Measurements from ENCODE around the gene SRL. TPM values are rescaled to one million over a fixed set of nuclear protein-coding genes. Genes with fewer than 3 reads are reported as not detected.

The SRL gene
- total and polyA plus RNA-seq, 2 experiments from 2014 or later: not detected

- WGBS, 2 experiments (ENCODE audit: low coverage in 1 of 2, low lambda C conversion rate in 2 of 2, missing lambda C conversion rate in 2 of 2): 58 to 61% methylated on average over 8 to 9 of the region's 9 CpGs
- Histone ChIP-seq H3K4me1 (ENCODE audit: insufficient read depth) (no peaks in the 10 kb centered on the region), H3F3A (ENCODE audit: insufficient read depth) (peaks cover 2% of the 10 kb centered on the region; the same call in 1 of the 2 replicates), H3K27me3 (replicated peaks; ENCODE audit: insufficient read depth) (no peaks in the 10 kb centered on the region), H3K4me2 (ENCODE audit: unreplicated experiment) (no peak overlapping the region), H3K9ac (no peak overlapping the region), H3K4me3 (no peak overlapping the region), H3K9me3 (ENCODE audit: low read depth) (no peaks in the 10 kb centered on the region), H3K9me2 (ENCODE audit: insufficient read depth) (no peaks in the 10 kb centered on the region), H3K36me3 (ENCODE audit: low read depth) (no peaks in the 10 kb centered on the region), H3K27ac (no peak overlapping the region), H4K20me1 (ENCODE audit: insufficient read depth) (no peaks in the 10 kb centered on the region), H2AFZ (no peak overlapping the region), H3K79me2 (ENCODE audit: insufficient read depth) (no peaks in the 10 kb centered on the region)
- in situ Hi-C loops (cut with MboI): no loop called here
- TF ChIP-seq EZH2 (IDR thresholded peaks at IDR 0.05; ENCODE audit: insufficient read depth, poor library complexity, severe bottlenecking): no peak
- no peak for TF ChIP-seq EZH2phosphoT487 (IDR thresholded peaks at IDR 0.05; ENCODE audit: insufficient read depth, low read depth)
- no peak for DNase-seq
Measured at GRCh38 chr16:4190086-4190485, 51.8 kb downstream of the SRL start.

- Histone ChIP-seq H3K27me3 (replicated peaks; ENCODE audit: insufficient read depth) (no peaks in the 10 kb centered on the region), H3K9ac (peak overlapping the region; percentile 89), H4K20me1 (ENCODE audit: insufficient read depth) (no peaks in the 10 kb centered on the region), H3K4me1 (ENCODE audit: insufficient read depth) (no peaks in the 10 kb centered on the region), H3K9me3 (ENCODE audit: low read depth) (no peaks in the 10 kb centered on the region), H3K4me2 (ENCODE audit: unreplicated experiment) (peak overlapping the region; percentile 67), H3F3A (ENCODE audit: insufficient read depth) (peaks cover 6% of the 10 kb centered on the region; the same call in 1 of the 2 replicates), H3K79me2 (ENCODE audit: insufficient read depth) (no peaks in the 10 kb centered on the region), H2AFZ (peak overlapping the region; percentile 88), H3K27ac (no peak overlapping the region), H3K36me3 (ENCODE audit: low read depth) (no peaks in the 10 kb centered on the region), H3K9me2 (ENCODE audit: insufficient read depth) (no peaks in the 10 kb centered on the region), H3K4me3 (peak overlapping the region; percentile 79)
- in situ Hi-C loops (cut with MboI): no loop called here
- DNase-seq: no peak
- TF ChIP-seq EZH2phosphoT487 (IDR thresholded peaks at IDR 0.05; ENCODE audit: insufficient read depth, low read depth) (no peak), EZH2 (IDR thresholded peaks at IDR 0.05; ENCODE audit: insufficient read depth, poor library complexity, severe bottlenecking) (no peak)
- 18 to 20% methylated on average over 46 to 56 of the region's 59 CpGs for WGBS, 2 experiments (ENCODE audit: low coverage in 1 of 2, low lambda C conversion rate in 2 of 2, missing lambda C conversion rate in 2 of 2)
Measured at GRCh38 chr16:4184038-4184702, 57.7 kb downstream of the SRL start.

DNA sequence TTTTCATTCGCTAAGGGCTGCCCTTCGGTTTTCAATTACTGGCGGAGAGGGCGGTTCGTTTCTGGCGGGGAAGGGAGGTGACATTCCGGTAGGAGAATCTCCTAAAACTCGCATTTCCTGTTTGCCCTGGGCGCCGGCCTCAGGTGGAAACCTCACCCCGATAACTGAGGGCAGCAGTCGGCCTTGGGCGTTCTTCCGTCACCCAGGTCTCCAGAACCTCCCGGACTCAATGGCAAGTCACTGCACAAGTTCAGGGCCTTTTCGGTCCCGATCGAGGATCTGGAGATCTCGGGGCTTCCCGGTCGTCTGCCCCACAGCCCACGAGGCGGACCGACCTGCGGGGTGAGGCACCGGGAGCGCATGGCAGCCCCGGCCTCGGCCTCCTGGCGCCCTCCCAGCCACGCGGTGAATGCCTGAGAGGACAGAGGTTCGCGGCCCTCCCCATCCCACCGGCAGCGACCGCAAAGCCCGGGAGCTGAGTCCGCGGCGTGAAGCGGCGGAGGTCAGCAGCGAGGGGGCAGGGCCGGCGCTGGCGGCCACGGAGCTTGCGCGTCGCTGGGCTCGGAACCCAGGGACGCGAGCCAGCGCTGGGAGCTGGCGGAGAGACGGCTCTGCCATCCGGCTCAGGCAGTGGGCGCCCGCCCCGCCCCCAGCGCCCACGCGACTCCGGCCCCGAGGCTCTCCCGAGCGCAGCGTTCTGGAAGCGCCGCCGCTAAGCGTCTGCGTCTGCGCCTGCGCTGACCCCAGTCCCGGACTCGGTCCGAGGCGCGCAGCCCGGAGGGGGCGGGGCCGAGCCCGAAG, 58.4 kb downstream of the SRL start:
- in situ Hi-C loops (cut with MboI): no loop called here
- 1 to 2% methylated on average over 54 to 57 of the region's 85 CpGs for WGBS, 2 experiments (ENCODE audit: low coverage in 1 of 2, low lambda C conversion rate in 2 of 2, missing lambda C conversion rate in 2 of 2)
- H3K4me2 ChIP-seq (ENCODE audit: unreplicated experiment): peak overlapping the region; percentile 72
- H3K9ac ChIP-seq: peak overlapping the region; percentile 89
- H3K4me1 ChIP-seq (ENCODE audit: insufficient read depth): 0 out of 2 replicates have a peak, but pooled peaks cover 4% of the 10 kb centered on the region
- peak overlapping the region; percentile 88 for H3K27ac ChIP-seq
- no peaks in the 10 kb centered on the region for H3K27me3 ChIP-seq (replicated peaks; ENCODE audit: insufficient read depth)
- peak overlapping the region; percentile 88 for H2AFZ ChIP-seq
- H3K36me3 ChIP-seq (ENCODE audit: low read depth): no peaks in the 10 kb centered on the region
- no peaks in the 10 kb centered on the region for H3K9me2 ChIP-seq (ENCODE audit: insufficient read depth)
- no peaks in the 10 kb centered on the region for H4K20me1 ChIP-seq (ENCODE audit: insufficient read depth)
- TF ChIP-seq EZH2 (IDR thresholded peaks at IDR 0.05; ENCODE audit: insufficient read depth, poor library complexity, severe bottlenecking): no peak
- TF ChIP-seq EZH2phosphoT487 (IDR thresholded peaks at IDR 0.05; ENCODE audit: insufficient read depth, low read depth): no peak
- peak; percentile 98 for DNase-seq
- H3F3A ChIP-seq (ENCODE audit: insufficient read depth): peaks cover 6% of the 10 kb centered on the region; the same call in 1 of the 2 replicates
- peak overlapping the region; percentile 79 for H3K4me3 ChIP-seq
- H3K79me2 ChIP-seq (ENCODE audit: insufficient read depth): no peaks in the 10 kb centered on the region
- H3K9me3 ChIP-seq (ENCODE audit: low read depth): no peaks in the 10 kb centered on the region

DNA sequence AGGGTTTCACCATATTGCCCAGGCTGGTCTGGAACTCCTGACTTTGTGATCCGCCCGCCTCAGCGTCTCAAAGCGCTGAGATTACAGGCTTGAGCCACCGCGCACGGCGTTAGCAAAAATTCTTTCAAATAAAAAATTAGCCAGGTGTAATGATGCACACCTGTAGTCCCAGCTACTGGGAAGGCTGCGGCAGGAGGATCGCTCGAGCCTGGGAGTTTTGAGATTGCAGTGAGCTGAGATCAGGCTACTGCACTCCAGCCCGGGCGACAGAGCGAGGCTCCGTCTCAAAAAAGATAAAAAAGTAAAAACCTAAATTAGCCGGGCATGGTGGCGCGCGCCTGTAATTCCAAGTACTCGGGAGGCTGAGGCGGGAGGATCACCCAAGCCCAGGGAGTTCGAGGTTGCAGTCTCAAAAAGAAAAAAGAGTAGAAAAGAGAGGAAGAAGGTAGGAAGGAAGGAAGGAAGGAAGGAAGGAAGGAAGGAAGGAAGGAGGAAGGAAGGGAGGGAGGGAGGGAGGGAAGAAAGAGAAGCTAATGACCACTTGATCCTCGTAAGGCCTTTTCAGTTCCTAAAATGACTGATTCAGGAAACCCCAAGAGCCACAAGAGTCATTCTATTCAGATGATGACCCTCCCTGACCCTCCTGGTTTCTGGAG, 59.2 kb downstream of the SRL start:
- no peaks in the 10 kb centered on the region for H3K27me3 ChIP-seq (replicated peaks; ENCODE audit: insufficient read depth)
- H3K9me2 ChIP-seq (ENCODE audit: insufficient read depth): no peaks in the 10 kb centered on the region
- TF ChIP-seq EZH2 (IDR thresholded peaks at IDR 0.05; ENCODE audit: insufficient read depth, poor library complexity, severe bottlenecking) (no peak), EZH2phosphoT487 (IDR thresholded peaks at IDR 0.05; ENCODE audit: insufficient read depth, low read depth) (no peak)
- H3K9ac ChIP-seq: peak overlapping the region; percentile 89
- 0 out of 2 replicates have a peak, but pooled peaks cover 4% of the 10 kb centered on the region for H3K4me1 ChIP-seq (ENCODE audit: insufficient read depth)
- peak overlapping the region; percentile 79 for H3K4me3 ChIP-seq
- peak overlapping the region; percentile 88 for H2AFZ ChIP-seq
- in situ Hi-C loops (cut with MboI): no loop called here
- no peaks in the 10 kb centered on the region for H3K36me3 ChIP-seq (ENCODE audit: low read depth)
- no peaks in the 10 kb centered on the region for H3K79me2 ChIP-seq (ENCODE audit: insufficient read depth)
- H3K9me3 ChIP-seq (ENCODE audit: low read depth): no peaks in the 10 kb centered on the region
- peak overlapping the region; percentile 88 for H3K27ac ChIP-seq
- no peak for DNase-seq
- peak overlapping the region; percentile 72 for H3K4me2 ChIP-seq (ENCODE audit: unreplicated experiment)
- peaks cover 6% of the 10 kb centered on the region; the same call in 1 of the 2 replicates for H3F3A ChIP-seq (ENCODE audit: insufficient read depth)
- 92 to 97% methylated on average over 22 to 23 of the region's 23 CpGs for WGBS, 2 experiments (ENCODE audit: low coverage in 1 of 2, low lambda C conversion rate in 2 of 2, missing lambda C conversion rate in 2 of 2)
- H4K20me1 ChIP-seq (ENCODE audit: insufficient read depth): no peaks in the 10 kb centered on the region

All from GM23248 (cell line).